Erythroblast (primary cell): ENCODE measurements around the gene HNRNPDL.

Experiments
- GATA1 ChIP-seq: IDR thresholded peaks from 2 replicates; pipeline ENCODE4 v1.6.1; 2011; ENCODE audit warnings: low read depth, mild to moderate bottlenecking, control low read depth, low read length, moderate library complexity
- POLR2A ChIP-seq: IDR thresholded peaks from 2 replicates; pipeline ENCODE4 v1.6.1; 2011; ENCODE audit warnings: mild to moderate bottlenecking, low read length

- TF ChIP-seq POLR2A (no peak), GATA1 (no peak)
Measured at GRCh38 chr4:82373486-82373815, 56.8 kb downstream of the HNRNPDL start.
